GM19043 (cell line): ENCODE results near the gene TAP1.
"Not testable (repeated sequence)": the region's sequence is repeated elsewhere in the genome, so short reads cannot be mapped to it uniquely, and the experiment has no call there.

Source experiments
- ATAC-seq: cut with Tn5 transposase; IDR thresholded peaks from one replicate; pipeline ENCODE4 v1.9.1; 2021; ENCODE audit warnings: low read depth; ENCODE audit not compliant: unreplicated experiment

Gene TAP1

DNA sequence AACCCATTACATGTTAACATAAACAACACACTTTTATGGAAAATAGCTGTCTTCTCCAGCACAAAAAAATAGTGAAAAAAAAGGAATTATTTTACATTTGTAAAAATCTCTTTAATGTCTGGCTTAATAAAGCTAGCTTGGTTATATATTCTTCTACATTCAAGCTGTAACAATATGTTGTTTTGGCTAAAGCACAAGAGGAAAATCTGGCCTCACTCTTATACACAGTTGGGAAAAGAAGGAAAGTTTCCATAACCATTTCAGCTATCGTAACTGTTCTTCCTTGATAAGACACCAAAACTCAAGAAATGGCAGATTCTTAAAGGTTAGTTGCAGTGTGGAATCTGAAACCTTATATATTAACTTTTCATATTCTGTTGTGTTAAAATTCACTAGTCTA lies 44.3 kb downstream of the TAP1 start:
- no peak for ATAC-seq

DNA sequence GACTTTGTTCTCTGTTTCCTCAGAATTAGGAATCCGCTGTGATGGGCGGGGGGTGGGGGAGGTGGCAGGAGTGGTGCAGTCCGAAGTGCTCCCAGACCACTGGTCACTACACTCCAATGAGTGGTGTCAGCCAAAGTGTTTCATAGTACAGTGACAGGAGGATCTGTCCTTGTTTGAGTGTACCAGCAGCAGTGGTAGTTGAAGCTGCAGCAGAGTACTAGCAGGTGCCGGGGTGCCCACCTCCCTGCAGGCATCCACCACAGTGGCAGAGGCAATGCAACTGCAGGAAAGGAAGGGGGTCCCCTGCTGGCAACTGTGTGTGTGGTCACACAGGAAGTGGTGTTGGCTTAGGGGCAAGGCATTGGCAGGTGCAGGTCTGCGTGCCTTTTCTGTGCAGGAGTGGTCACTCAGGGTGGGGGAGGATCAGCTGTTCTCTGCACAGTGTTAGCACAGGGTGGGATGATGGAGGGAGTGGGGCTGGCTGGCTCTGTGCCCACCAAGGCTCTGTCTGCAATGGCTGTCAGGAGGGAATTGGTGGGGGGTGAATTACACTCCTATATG lies 46.4 kb downstream of the TAP1 start:
- no peak for ATAC-seq

DNA sequence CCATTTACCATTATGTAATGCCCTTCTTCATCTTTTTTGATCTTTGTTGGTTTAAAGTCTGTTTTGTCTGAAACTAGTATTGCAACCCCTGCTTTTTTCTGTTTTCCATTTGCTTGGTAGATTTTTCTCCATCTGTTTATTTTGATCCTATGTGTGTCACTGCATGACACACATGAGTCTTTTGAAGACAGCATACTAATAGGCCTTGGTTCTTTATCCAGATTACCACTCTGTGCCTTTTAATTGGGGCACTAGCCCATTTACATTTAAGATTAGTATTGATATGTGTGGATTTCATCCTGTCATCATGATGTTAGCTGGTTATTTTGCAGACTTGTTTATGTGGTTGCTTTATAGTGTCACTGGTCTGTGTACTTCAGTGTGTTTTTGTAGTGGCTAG lies 48.1 kb downstream of the TAP1 start:
- ATAC-seq, result not testable (repeated sequence)

DNA sequence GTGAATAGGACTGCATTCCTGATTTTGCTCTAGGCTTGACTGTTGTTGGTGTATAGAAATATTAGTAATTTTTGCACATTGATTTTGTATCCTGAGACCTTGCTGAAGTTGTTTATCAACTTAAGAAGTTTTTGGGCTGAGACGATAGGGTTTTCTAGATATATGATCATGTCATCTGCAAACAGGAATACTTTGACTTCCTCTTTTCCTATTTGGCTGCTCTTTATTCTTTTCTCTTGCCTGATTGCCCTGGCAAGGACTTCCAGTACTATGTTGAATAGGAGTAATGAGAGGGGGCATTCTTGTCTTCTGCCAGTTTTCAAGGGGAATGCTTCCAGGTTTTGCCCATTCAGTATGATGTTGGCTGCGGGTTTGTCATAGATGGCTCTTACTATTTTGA lies 50.1 kb downstream of the TAP1 start:
- no peak for ATAC-seq

DNA sequence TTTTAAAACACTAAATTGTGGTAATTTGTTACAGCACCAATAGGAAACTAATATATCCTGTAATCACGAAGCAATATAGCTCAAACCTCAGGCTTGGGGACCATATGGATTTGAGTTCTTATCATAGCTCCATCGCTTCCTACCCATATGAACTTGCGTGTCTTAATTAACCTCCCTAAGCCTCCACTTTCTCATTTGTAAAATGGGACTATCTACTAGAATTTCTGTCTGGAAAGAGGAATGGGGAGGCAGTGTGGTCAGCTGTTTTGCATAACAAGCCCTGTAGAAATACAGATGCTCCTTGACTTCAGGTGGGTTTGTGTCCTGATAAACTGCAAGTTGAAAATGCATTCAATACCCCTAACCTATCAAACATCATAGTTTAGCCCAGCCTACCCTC lies 53.8 kb downstream of the TAP1 start:
- ATAC-seq, result no peak

DNA sequence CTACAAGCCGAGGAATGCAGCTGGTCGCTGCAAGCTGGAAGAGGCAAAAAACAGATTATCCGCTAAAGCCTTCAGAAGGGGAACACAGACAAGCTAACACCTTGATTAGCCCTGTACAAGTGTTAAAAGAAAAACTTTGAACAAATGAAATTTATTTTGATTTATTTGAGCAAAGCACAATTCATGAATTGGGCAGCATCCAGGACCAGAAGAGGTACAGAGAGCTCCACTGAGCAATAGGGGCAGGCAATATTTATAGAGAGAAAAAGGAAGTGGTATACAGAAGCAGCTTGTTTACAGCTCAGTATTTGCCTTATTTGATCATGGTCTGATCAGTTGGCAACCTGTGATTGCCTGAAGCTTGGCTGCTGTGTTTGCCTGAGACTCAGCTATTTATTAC lies 54.3 kb downstream of the TAP1 start:
- ATAC-seq, result no peak

DNA sequence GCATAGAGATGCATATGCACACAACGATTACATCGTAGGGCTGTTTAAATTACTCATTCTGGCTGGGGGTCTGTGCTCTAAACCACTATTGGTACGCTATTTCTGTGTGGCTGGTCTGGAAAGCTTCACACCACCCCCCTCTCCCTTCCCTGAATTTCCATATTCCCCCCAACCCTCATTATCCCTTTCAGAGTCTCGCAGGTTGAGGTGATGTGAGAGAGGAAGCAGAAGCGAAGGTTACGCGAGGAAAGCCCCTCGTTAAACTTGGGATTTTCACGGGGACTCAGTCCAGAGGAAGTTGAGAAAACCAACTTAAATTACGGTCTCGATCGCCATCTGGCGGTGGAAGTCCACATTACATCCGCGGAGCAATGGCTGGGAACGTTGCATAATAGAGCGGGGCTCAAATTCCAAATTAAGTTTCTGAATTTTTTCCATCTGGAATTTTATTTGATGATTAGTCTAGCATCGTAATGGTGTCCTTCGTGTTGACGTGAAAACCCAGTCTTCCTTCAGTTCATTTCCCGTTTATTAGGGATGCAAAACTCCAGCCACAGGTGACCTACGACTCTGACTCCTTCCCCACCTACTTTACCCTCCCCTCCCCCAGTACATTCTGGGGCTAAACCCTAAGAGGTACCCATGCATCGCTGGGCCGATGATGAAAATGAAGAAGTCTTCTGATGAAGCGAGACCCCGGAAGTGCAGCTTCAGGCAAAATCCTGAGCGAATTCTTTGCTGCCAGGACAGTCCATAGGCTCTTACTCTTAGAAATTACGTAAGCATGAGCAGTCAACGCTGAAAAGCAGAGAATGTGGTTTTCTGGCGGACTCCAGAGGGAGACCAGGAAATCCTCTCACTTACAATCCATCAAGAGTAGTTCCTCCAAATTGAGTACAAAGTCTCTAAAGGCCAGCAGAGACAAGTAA lies 56.4 kb downstream of the TAP1 start:
- ATAC-seq, result no peak
